ENCODE measurements around the gene ISOC2. TPM values are rescaled to one million over a fixed set of nuclear protein-coding genes. Genes with fewer than 3 reads are reported as not detected.
A peak's percentile ranks its signal among the peaks of the same experiment; 100 is the strongest.

ISOC2 gene
- total RNA-seq, 1 experiment from 2014 or later: 123 TPM

DNA sequence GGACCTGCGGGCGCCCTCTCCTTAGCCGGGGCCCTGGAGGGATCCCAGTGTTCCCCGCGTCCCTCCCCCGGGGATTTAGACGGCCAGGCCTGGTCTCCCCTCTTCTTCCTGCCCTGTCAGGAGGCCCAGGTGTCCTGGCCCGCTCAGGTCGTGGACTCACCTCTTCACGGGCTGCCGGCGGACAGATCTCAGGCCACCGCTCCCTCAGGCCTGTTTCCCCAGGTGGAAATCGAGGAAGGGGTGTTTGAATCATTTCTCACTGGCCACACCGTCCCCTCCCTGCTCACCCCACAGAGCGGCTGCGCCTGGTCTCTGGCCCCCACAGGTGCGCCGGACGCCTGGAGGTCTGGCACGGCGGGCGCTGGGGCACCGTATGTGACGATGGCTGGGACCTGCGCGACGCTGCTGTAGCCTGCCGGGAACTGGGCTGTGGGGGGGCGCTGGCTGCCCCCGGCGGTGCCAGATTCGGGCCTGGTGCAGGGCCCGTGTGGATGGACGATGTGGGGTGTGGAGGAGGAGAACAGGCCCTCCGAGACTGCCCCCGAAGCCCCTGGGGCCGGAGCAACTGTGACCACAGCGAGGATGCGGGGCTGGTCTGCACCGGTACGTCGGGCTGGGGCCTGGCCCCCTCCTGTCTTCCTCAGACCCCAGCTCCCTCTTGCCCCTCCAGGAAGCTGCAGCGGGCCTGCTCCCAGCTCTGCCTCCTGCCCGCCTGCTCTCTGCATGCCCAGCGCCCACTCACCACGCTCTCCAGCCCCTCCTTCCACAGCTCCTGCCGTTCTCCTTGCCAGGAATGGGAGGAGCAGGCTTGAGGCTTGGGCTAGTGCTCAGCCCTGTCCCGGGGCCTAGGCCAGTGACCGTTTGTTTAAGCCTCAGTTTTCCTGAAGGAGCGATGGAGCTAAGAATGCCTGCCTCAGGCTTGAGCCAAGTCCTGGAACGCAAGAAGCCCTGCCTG lies 29.3 kb upstream of the ISOC2 start:
- peak; percentile 38 for DNase-seq (ENCODE audit: low read depth)

GRCh38 chr19:55489711-55490477 lies 28.5 kb upstream of the ISOC2 start:
- no peak for DNase-seq (ENCODE audit: low read depth)

GRCh38 chr19:55488986-55489710 lies 27.7 kb upstream of the ISOC2 start:
- no peak for DNase-seq (ENCODE audit: low read depth)

- peak; percentile 75 for DNase-seq (ENCODE audit: low read depth)
Measured at GRCh38 chr19:55487924-55488687, 26.7 kb upstream of the ISOC2 start, which contains the start of gene SSC5D. TSS of gene SSC5D (plus strand) at chr19:55488436. CDS start at chr19:55488590, 154 bp downstream.

GRCh38 chr19:55486971-55487923 lies 25.8 kb upstream of the ISOC2 start:
- DNase-seq (ENCODE audit: low read depth): peak; percentile 99

- no peak for DNase-seq (ENCODE audit: low read depth)
Measured at GRCh38 chr19:55486043-55486970, 24.9 kb upstream of the ISOC2 start.

GRCh38 chr19:55485439-55486011 lies 24.1 kb upstream of the ISOC2 start:
- no peak for DNase-seq (ENCODE audit: low read depth)

GRCh38 chr19:55484593-55485438 lies 23.4 kb upstream of the ISOC2 start, which contains the start of gene NAT14:
TSS of gene NAT14 (plus strand) at chr19:55485188. CDS start at chr19:55485709, 521 bp downstream.
- peak; percentile 71 for DNase-seq (ENCODE audit: low read depth)

DNA sequence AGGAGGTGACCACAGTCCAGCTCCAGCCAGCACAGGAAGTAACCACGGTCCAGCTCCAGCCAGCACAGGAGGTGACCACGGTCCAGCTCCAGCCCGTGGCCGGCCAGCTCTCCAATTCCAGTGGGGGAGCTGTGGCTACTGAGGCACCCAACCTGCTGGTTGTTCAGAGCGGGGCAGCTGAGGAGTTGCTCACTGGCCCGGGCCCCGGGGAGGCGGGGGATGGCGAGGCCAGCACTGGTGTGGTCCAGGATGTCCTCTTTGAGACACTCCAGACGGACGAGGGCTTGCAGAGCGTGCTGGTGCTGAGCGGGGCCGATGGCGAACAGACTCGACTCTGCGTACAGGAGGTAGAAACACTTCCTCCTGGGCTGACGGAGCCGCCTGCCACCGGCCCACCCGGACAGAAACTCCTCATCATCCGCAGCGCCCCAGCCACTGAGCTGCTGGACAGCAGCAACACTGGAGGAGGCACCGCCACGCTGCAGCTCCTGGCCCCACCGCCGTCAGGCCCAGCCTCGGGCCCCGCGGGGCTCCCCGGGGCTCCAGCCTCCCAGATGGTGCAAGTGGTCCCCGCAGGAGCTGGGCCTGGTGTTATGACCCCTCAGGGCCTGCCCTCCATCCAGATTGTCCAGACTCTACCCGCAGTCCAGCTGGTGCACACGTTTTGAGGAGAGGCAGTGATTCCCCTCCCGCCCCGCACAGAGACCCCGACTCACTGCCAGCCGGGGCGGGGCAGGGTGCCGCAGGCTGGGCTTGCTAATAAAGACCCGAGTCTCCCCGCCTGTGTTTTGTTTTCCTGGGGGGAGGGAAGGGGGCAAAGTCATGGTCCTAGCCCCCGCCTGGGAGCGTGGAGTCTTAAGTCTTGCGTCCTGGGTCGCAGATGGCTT lies 22.5 kb upstream of the ISOC2 start:
- DNase-seq (ENCODE audit: low read depth): no peak

GRCh38 chr19:55482967-55483705 lies 21.7 kb upstream of the ISOC2 start:
- no peak for DNase-seq (ENCODE audit: low read depth)

DNA sequence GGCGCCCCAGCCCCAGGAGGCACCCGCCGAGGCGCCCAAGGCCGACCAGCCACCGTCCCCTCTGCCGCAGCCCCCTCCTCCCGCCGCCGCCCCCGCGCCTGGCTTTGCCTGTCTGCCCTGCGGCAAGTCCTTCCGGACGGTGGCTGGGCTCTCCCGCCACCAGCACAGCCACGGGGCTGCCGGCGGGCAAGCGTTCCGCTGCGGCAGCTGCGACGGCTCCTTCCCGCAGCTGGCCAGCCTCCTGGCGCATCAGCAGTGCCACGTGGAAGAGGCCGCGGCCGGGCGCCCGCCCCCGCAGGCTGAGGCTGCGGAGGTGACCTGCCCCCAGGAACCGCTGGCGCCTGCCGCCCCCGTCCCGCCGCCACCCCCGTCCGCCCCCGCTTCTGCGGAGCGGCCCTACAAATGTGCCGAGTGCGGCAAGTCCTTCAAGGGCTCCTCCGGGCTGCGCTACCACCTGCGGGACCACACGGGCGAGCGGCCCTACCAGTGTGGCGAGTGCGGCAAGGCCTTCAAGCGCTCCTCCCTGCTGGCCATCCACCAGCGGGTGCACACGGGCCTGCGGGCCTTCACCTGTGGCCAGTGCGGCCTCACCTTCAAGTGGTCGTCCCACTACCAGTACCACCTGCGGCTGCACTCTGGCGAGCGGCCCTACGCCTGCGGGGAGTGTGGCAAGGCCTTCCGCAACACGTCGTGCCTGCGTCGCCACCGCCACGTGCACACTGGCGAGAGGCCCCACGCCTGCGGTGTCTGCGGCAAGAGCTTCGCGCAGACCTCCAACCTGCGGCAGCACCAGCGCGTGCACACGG lies 20.9 kb upstream of the ISOC2 start:
- no peak for DNase-seq (ENCODE audit: low read depth)

GRCh38 chr19:55481794-55482155 lies 20.3 kb upstream of the ISOC2 start:
- no peak for DNase-seq (ENCODE audit: low read depth)

DNA sequence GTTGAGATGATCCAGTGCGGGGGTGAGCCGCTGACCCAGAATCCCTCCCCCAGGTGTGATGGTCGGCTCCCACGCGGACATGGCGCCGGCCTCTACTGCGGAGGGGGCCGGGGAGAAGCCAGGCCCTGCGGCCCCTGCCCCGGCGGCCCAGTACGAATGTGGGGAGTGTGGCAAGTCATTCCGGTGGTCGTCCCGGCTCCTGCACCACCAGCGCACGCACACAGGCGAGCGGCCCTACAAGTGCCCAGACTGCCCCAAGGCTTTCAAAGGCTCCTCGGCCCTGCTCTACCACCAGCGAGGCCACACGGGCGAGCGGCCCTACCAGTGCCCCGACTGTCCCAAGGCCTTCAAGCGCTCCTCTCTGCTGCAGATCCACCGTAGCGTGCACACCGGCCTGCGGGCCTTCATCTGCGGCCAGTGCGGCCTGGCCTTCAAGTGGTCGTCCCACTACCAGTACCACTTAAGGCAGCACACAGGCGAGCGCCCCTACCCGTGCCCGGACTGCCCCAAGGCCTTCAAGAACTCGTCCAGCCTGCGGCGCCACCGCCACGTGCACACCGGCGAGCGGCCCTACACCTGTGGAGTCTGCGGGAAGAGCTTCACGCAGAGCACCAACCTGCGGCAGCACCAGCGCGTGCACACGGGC lies 19.8 kb upstream of the ISOC2 start:
- DNase-seq (ENCODE audit: low read depth): no peak

- no peak for DNase-seq (ENCODE audit: low read depth)
Measured at GRCh38 chr19:55479451-55480230, 18.2 kb upstream of the ISOC2 start.

Data from M059J (cell line).